Erythroblast (primary cell): ENCODE results near the gene C17orf114.

Experiments used
- GATA1 ChIP-seq: IDR thresholded peaks from 2 replicates; pipeline ENCODE4 v1.6.1; 2011; ENCODE audit warnings: low read depth, mild to moderate bottlenecking, control low read depth, low read length, moderate library complexity
- POLR2A ChIP-seq: IDR thresholded peaks from 2 replicates; pipeline ENCODE4 v1.6.1; 2011; ENCODE audit warnings: mild to moderate bottlenecking, low read length

DNA sequence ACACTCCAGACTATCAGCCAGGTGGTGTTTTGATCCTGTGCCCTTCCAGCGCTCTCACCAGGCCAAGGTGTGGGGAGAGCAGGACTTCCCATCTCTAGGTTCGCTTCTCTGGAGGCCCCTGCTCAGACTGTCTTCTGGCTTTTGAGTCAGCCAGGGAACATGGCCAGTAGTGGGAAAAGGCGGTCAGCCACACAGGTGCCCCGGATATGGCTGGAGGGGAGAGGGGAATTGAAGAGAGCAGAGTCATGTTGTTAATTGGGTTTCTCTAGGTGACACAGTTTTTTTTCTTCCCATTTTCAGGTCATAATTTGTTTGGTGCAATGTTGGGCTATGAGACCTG, 32.5 kb upstream of the C17orf114 start:
- TF ChIP-seq POLR2A (no peak), GATA1 (no peak)
